AG09309 (cell line): ENCODE data around the gene PDIK1L.

ENCODE experiments used
- DNase-seq: peaks from one replicate; pipeline ENCODE4 v3.0.0-alpha.2; 2010; ENCODE audit warnings: low read depth
- H3K4me3 ChIP-seq: 2 replicates; pipeline ENCODE4 v1.5.1; 2011; ENCODE audit warnings: mild to moderate bottlenecking, low read depth, low read length, moderate library complexity; ENCODE audit not compliant: control insufficient read depth
- TF ChIP-seq, protein P1 (sequence below): IDR thresholded peaks from 2 replicates; pipeline ENCODE4 v1.5.1; 2011; ENCODE audit warnings: mild to moderate bottlenecking, low read depth, low read length, inconsistent platforms; ENCODE audit not compliant: insufficient read depth, control insufficient read depth; ENCODE audit errors: missing control alignments

The PDIK1L gene

DNA sequence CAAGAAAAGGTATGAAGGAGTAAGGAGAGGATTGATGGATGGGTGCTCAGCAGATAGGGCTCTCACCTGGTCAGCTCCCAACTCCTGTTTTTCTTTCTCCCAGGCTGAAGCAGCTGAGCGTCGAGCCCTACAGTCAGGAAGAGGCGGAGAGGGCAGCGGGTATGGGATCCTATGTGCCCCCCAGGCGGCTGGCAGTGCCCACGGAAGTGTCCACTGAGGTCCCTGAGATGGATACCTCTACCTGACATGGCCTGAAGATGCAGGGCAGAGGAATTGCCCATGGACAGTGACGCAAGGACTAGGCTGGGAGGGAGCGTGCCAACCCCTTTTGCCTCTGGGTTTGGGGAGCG is 58.8 kb downstream of the PDIK1L start:
- H3K4me3 ChIP-seq, result peak overlapping the region; percentile 94
- TF ChIP-seq, protein P1, sequence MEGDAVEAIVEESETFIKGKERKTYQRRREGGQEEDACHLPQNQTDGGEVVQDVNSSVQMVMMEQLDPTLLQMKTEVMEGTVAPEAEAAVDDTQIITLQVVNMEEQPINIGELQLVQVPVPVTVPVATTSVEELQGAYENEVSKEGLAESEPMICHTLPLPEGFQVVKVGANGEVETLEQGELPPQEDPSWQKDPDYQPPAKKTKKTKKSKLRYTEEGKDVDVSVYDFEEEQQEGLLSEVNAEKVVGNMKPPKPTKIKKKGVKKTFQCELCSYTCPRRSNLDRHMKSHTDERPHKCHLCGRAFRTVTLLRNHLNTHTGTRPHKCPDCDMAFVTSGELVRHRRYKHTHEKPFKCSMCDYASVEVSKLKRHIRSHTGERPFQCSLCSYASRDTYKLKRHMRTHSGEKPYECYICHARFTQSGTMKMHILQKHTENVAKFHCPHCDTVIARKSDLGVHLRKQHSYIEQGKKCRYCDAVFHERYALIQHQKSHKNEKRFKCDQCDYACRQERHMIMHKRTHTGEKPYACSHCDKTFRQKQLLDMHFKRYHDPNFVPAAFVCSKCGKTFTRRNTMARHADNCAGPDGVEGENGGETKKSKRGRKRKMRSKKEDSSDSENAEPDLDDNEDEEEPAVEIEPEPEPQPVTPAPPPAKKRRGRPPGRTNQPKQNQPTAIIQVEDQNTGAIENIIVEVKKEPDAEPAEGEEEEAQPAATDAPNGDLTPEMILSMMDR, result no peak
- DNase-seq, result no peak

DNA sequence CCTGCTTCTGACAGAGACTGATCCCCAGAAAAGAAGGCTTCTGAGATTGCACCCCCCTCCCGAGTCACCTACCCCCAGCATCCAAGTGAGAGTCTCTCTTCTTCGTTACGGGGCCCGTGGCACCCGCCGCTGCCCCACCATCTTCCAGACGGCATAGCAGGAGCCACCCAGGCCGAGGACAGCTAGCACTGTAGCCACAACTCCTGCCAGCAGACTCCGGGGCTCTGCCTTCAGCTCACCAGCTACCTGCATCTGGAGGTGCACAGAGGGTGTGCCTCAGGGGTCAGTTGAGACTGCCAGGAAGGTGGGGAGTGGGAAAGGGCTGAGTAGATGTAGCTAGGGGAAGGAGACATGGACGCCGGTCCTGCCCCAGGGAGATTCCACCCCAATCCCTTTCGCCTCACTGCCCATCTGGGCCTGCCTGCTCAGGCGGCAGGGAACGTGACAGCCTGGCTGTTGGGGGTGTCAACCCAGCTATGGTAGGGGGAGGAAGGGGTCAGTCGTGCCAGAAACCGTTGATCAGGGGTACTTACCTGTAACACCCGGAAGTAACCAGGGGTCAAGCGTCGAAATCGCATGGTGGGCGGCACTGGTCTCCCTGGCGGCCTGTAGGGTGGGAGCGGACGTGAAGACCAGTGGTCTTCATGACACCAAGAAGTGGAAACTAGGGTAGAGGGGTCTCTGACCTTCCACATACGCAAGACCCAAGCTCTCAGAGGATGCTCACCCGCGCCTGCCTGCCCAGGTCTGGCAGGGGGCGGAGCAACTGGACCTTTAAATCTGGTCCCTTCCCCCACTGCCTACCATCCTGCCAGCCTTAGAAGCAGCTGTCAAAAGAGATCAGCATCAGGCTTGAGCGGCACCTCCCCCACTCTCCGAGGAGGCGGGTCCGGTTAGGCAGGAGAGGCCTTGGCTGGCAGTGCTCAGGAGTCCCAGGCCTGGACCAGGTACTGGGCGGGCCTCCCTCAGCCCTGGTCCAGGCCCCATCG is 59.8 kb downstream of the PDIK1L start, which contains the start of gene ZNF593OS:
ZNF593OS (minus strand) TSS at position 749 of the 989 bp plus-strand sequence; CDS start at position 578, 171 bp downstream.
- H3K4me3 ChIP-seq, result peak within 1 kb of the TSS; percentile 94
- TF ChIP-seq, protein P1, result no peak
- no peak for DNase-seq
